HG03159 (cell line): ENCODE results near the gene PXMP2.
"Not testable (repeated sequence)": the region's sequence is repeated elsewhere in the genome, so short reads cannot be mapped to it uniquely, and the experiment has no call there.

Source experiments
- ATAC-seq: cut with Tn5 transposase; IDR thresholded peaks from one replicate; pipeline ENCODE4 v1.9.1; 2021; ENCODE audit warnings: mild to moderate bottlenecking, moderate library complexity; ENCODE audit not compliant: unreplicated experiment

Gene PXMP2

GRCh38 chr12:132746613-132747012, 59.2 kb downstream of the PXMP2 start:
- no peak for ATAC-seq

GRCh38 chr12:132747395-132747794, 60.0 kb downstream of the PXMP2 start:
- no peak for ATAC-seq

- ATAC-seq, result no peak
Observed at GRCh38 chr12:132747896-132748295, 60.5 kb downstream of the PXMP2 start.

- ATAC-seq, result no peak
Observed at GRCh38 chr12:132748319-132748718, 60.9 kb downstream of the PXMP2 start.

GRCh38 chr12:132753670-132754069, 66.3 kb downstream of the PXMP2 start:
- not testable (repeated sequence) for ATAC-seq

- no peak for ATAC-seq
Observed at GRCh38 chr12:132754160-132754932, 67.0 kb downstream of the PXMP2 start.
